SK-N-SH (cell line): ENCODE results near the gene FLT1. TPM values are rescaled to one million over a fixed set of nuclear protein-coding genes. Genes with fewer than 3 reads are reported as not detected.

Experiments used
- CTCF ChIA-PET: fragments of 300-600, 350-600 bp; formaldehyde crosslinking; extraction: SDS; loops from one replicate; lab custom pipeline; 2021; lab: Yijun Ruan, JAX
- POLR2A ChIA-PET: fragments of 350-600 bp; sonication (Branson Sonifier 250); formaldehyde crosslinking; extraction: SDS; loops from one replicate; lab custom pipeline; 2020; ENCODE audit warnings: antibody characterized with exemption, inconsistent platforms; lab: Yijun Ruan, JAX
- DNase-seq: peaks from one replicate; pipeline ENCODE4 v3.0.0; 2012
- H2AFZ ChIP-seq: fragments of 200-600 bp; sonication (generic); 2 replicates; pipeline ENCODE4 v1.8.1; 2016; ENCODE audit warnings: antibody characterized with exemption, mild to moderate bottlenecking, low read depth
- H3F3A ChIP-seq: fragments of 200-600 bp; sonication (generic); replicated peaks from 2 replicates; pipeline ENCODE3; 2016; ENCODE audit warnings: antibody characterized with exemption, mild to moderate bottlenecking; ENCODE audit not compliant: insufficient read depth
- H3K27ac ChIP-seq, 2 experiments: fragments of 200-500 bp in 1 of 2; fragments of 200-600 bp in 1 of 2; sonication (Bioruptor generic) in 1 of 2; sonication (generic), shearing (Covaris generic) in 1 of 2; 2 replicates each; pipeline versions ENCODE4 v1.5.1 to v1.6.1; 2014 to 2016; ENCODE audit warnings: low read depth in 2 of 2, inconsistent platforms in 1 of 2, low read length in 1 of 2, mild to moderate bottlenecking in 1 of 2, mixed read lengths in 1 of 2
- H3K27me3 ChIP-seq: fragments of 200-600 bp; sonication (generic), shearing (Covaris generic); 2 replicates; pipeline ENCODE4 v1.6.1; 2016; ENCODE audit warnings: mixed run types; ENCODE audit not compliant: insufficient read depth
- H3K36me3 ChIP-seq, 2 experiments: fragments of 200-500 bp in 1 of 2; fragments of 200-600 bp in 1 of 2; sonication (Bioruptor generic) in 1 of 2; sonication (generic) in 1 of 2; replicated peaks in 1 of 2; 2 replicates each; pipeline versions ENCODE3 to v1.5.1; 2014 to 2016; ENCODE audit warnings: low read length in 1 of 2, mild to moderate bottlenecking in 1 of 2; ENCODE audit not compliant: insufficient read depth in 2 of 2, control insufficient read depth in 1 of 2
- H3K4me1 ChIP-seq, 2 experiments: fragments of 200-500 bp in 1 of 2; fragments of 200-600 bp in 1 of 2; sonication (Bioruptor generic) in 1 of 2; sonication (generic), shearing (Covaris generic) in 1 of 2; 2 replicates each; pipeline versions ENCODE4 v1.5.1 to v1.6.1; 2014 to 2016; ENCODE audit warnings: low read depth in 1 of 2, low read length in 1 of 2, mixed run types in 1 of 2; ENCODE audit not compliant: insufficient read depth in 2 of 2, control insufficient read depth in 1 of 2
- H3K4me2 ChIP-seq: fragments of 200-600 bp; sonication (generic), shearing (Covaris generic); 2 replicates; pipeline ENCODE4 v1.6.1; 2017; ENCODE audit warnings: mixed run types
- H3K4me3 ChIP-seq, 2 experiments: fragments of 200-500 bp in 1 of 2; fragments of 200-600 bp in 1 of 2; sonication (Bioruptor generic) in 1 of 2; sonication (generic), shearing (Covaris generic) in 1 of 2; 2 replicates each; pipeline versions ENCODE4 v1.5.1 to v1.8.1; 2014 to 2016; ENCODE audit warnings: low read depth in 2 of 2, inconsistent platforms in 1 of 2, low read length in 1 of 2, mild to moderate bottlenecking in 1 of 2, mixed read lengths in 1 of 2, moderate library complexity in 1 of 2
- H3K79me2 ChIP-seq: fragments of 200-600 bp; sonication (generic); 2 replicates; pipeline ENCODE4 v1.8.1; 2017; ENCODE audit warnings: mild to moderate bottlenecking; ENCODE audit not compliant: insufficient read depth
- H3K9ac ChIP-seq: fragments of 200-600 bp; sonication (generic); 2 replicates; pipeline ENCODE4 v1.6.1; 2017; ENCODE audit warnings: mixed run types
- H3K9me2 ChIP-seq: fragments of 200-600 bp; sonication (generic); 2 replicates; pipeline ENCODE4 v1.6.1; 2017; ENCODE audit warnings: mixed run types
- H3K9me3 ChIP-seq: fragments of 200-600 bp; sonication (generic); 2 replicates; pipeline ENCODE4 v1.6.1; 2017; ENCODE audit warnings: mixed run types, mild to moderate bottlenecking, moderate library complexity
- H4K20me1 ChIP-seq: fragments of 200-600 bp; sonication (generic); 2 replicates; pipeline ENCODE4 v1.6.1; 2017; ENCODE audit warnings: mild to moderate bottlenecking, mixed run types; ENCODE audit not compliant: insufficient read depth
- CTCF ChIP-seq: fragments of 200-600 bp; sonication (generic); IDR thresholded peaks from 2 replicates; pipeline ENCODE4 v1.6.1; 2017; ENCODE audit warnings: antibody characterized with exemption, mild to moderate bottlenecking, moderate library complexity
- FOXJ3 ChIP-seq: sonication (generic); formaldehyde crosslinking; IDR thresholded peaks from 2 replicates; pipeline ENCODE4 v1.5.1; 2020; ENCODE audit warnings: mild to moderate bottlenecking, missing genetic modification reagents
- JUND ChIP-seq: IDR thresholded peaks from 2 replicates; pipeline ENCODE4 v1.4.0; 2012
- MAX ChIP-seq: IDR thresholded peaks from 2 replicates; pipeline ENCODE4 v1.4.0; 2012; ENCODE audit warnings: low read depth
- NRF1 ChIP-seq: IDR thresholded peaks from 2 replicates; pipeline ENCODE4 v1.6.1; 2012; ENCODE audit warnings: low read depth, mild to moderate bottlenecking, low read length
- POLR2AphosphoS5 ChIP-seq: IDR thresholded peaks from 2 replicates; pipeline ENCODE4 v1.6.1; 2012; ENCODE audit warnings: low read depth, low read length
- RFX5 ChIP-seq: IDR thresholded peaks from 2 replicates; pipeline ENCODE4 v1.6.1; 2012; ENCODE audit warnings: mild to moderate bottlenecking, improper control_type of control experiment, low read length
- TEAD4 ChIP-seq: IDR thresholded peaks from 2 replicates; pipeline ENCODE4 v1.4.0; 2012; ENCODE audit warnings: mild to moderate bottlenecking, borderline replicate concordance; ENCODE audit not compliant: insufficient read depth
- USF2 ChIP-seq: fragments of 150-350 bp; IDR thresholded peaks from 2 replicates; pipeline ENCODE4 v1.6.1; 2017; ENCODE audit warnings: antibody characterized with exemption, low read length, low read depth, borderline replicate concordance
- ZBTB33 ChIP-seq: IDR thresholded peaks from 2 replicates; pipeline ENCODE4 v1.4.0; 2012; ENCODE audit warnings: low read depth, borderline replicate concordance
- WGBS: methylation state at CpG from one replicate; pipeline ENCODE4 v1.1.6; 2017; ENCODE audit warnings: low lambda C conversion rate; 5-methylcytosine and 5-hydroxymethylcytosine counted together
- polyA plus RNA-seq, 3 experiments: library from polyadenylated mRNA; depleted of rRNA; stranded (reverse); fragments of >200 nt; gene quantifications; 2 replicates each; pipeline ENCODE4 v1.2.3, GENCODE V29; 2012

FLT1 gene
- polyA plus RNA-seq, 1 of the 3 experiments (the other 2 are of a cell fraction) = 0.20 TPM

GRCh38 chr13:28321756-28322155 lies 173.2 kb downstream of the FLT1 start (continued):
- no peak for TF ChIP-seq CTCF

DNA sequence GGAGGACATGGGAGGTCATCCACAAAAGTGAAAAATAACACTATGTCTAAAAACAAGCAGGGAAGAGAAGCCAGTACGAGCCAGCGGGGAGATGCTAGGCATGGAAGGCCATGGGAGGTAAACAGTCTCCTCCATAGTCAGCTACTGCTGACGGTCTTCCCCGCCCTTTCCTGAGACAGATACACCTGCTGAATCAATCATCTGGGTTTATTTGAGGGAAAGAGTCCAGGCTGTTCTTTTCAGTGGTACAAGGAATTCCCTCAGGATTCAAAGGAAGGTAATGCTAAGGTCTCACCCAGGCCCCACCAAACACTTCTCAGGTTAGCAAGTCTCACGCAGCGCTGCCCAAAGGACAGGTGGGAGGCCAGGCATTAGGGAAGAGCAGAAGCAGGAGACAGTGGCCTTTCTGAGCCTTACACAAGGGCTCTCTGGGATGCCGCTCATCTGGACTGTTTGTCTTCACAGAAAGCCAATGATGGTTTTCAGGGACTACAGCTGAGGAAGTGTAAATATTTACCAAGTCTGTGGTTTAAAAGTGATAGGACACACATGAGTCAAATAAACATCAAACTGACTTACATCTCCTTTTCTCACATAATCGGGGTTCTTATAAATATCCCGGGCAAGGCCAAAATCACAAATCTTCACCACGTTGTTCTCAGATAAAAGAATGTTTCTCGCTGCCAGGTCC lies 173.9 kb downstream of the FLT1 start:
- no peaks in the 10 kb centered on the region for H3K9me3 ChIP-seq
- POLR2A ChIA-PET = no interaction called here
- H2AFZ ChIP-seq = no peak overlapping the region
- no peaks in the 10 kb centered on the region for H3K36me3 ChIP-seq
- CTCF ChIA-PET = no interaction called here
- H3K27me3 ChIP-seq = no peaks in the 10 kb centered on the region
- no peak for DNase-seq
- 84% methylated on average over 11 of the region's 11 CpGs for WGBS
- no peaks in the 10 kb centered on the region for H3F3A ChIP-seq
- no peaks in the 10 kb centered on the region for H3K79me2 ChIP-seq
- H3K4me2 ChIP-seq = no peak overlapping the region
- H4K20me1 ChIP-seq = no peaks in the 10 kb centered on the region
- H3K4me1 ChIP-seq = peaks cover 10 to 11% of the 10 kb centered on the region in 2 experiments; a peak in 3 of 4 replicates
- H3K4me3 ChIP-seq = no peak overlapping the region
- H3K9ac ChIP-seq = no peak overlapping the region
- H3K27ac ChIP-seq = no peak overlapping the region
- no peaks in the 10 kb centered on the region for H3K9me2 ChIP-seq
- no peak for TF ChIP-seq ZBTB33
- no peak for TF ChIP-seq POLR2AphosphoS5
- no peak for TF ChIP-seq MAX
- no peak for TF ChIP-seq NRF1
- no peak for TF ChIP-seq TEAD4
- TF ChIP-seq FOXJ3 (CRISPR knock-in tag) = no peak
- TF ChIP-seq JUND = no peak
- TF ChIP-seq RFX5 = no peak
- no peak for TF ChIP-seq USF2
- TF ChIP-seq, all 33 proteins: peak for 0
